GM12892 (cell line): ENCODE data around the gene CNOT10.
"Not testable (repeated sequence)": the region's sequence is repeated elsewhere in the genome, so short reads cannot be mapped to it uniquely, and the experiment has no call there.

Experiments used
- POLR2A ChIP-seq: IDR thresholded peaks from 2 replicates; pipeline ENCODE4 v1.6.1; 2011; ENCODE audit warnings: low read depth, low read length, control low read depth
- POLR2AphosphoS5 ChIP-seq: IDR thresholded peaks from 2 replicates; pipeline ENCODE4 v1.6.1; 2011; ENCODE audit warnings: low read depth, low read length, control low read depth
- TAF1 ChIP-seq: IDR thresholded peaks from 2 replicates; pipeline ENCODE4 v1.6.1; 2011; ENCODE audit warnings: low read depth, mild to moderate bottlenecking, control low read depth, low read length, borderline replicate concordance

DNA sequence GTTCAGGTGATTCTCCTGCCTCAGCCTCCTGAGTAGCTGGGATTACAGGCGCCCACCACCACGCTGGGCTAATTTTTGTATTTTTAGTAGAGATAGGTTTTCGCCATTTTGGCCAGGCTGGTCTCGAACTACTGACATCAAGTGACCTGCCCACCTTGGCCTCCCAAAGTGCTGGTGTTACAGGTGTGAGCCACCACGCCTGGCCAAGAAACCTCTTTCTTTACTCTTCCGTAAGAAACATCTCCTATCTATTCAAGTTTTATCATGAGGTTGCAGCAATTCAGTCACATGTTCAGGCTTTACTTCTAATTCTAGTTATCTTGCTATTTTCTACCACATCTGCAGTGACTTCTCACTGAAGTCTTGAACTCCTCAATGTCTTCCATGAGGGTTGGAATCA lies 15.8 kb upstream of the CNOT10 start:
- not testable (repeated sequence) for TF ChIP-seq POLR2A, POLR2AphosphoS5, TAF1
